GM12892 (cell line): Measurements from ENCODE around the gene MN1.

Experiments used
- POLR2A ChIP-seq: IDR thresholded peaks from 2 replicates; pipeline ENCODE4 v1.6.1; 2011; ENCODE audit warnings: low read depth, low read length, control low read depth
- POLR2AphosphoS5 ChIP-seq: IDR thresholded peaks from 2 replicates; pipeline ENCODE4 v1.6.1; 2011; ENCODE audit warnings: low read depth, low read length, control low read depth
- TAF1 ChIP-seq: IDR thresholded peaks from 2 replicates; pipeline ENCODE4 v1.6.1; 2011; ENCODE audit warnings: low read depth, mild to moderate bottlenecking, control low read depth, low read length, borderline replicate concordance

- TF ChIP-seq POLR2A (no peak), POLR2AphosphoS5 (no peak), TAF1 (no peak)
Measured at GRCh38 chr22:27775087-27775698, 26.4 kb downstream of the MN1 start.
